MV-4-11 (cell line): ENCODE results near the gene FNDC8.
"Not testable (repeated sequence)": the region's sequence is repeated elsewhere in the genome, so short reads cannot be mapped to it uniquely, and the experiment has no call there.

Experiments used
- DNase-seq: peaks from one replicate; lab custom pipeline; 2025; lab: John Stamatoyannopoulos, UW

FNDC8 gene

GRCh38 chr17:35144840-35145239, 23.4 kb downstream of the FNDC8 start:
- DNase-seq: no peak

- DNase-seq: no peak
Observed at GRCh38 chr17:35146214-35146833, 24.9 kb downstream of the FNDC8 start.

- DNase-seq: no peak
Observed at GRCh38 chr17:35147375-35147905, 26.0 kb downstream of the FNDC8 start, which contains the start of gene UNC45B. Gene UNC45B (plus strand): TSS chr17:35147817. CDS start chr17:35148264, 447 bp downstream.

GRCh38 chr17:35148144-35148543, 26.7 kb downstream of the FNDC8 start:
- DNase-seq: no peak

GRCh38 chr17:35149941-35150340, 28.5 kb downstream of the FNDC8 start:
- DNase-seq: no peak

GRCh38 chr17:35151080-35151479, 29.7 kb downstream of the FNDC8 start:
- DNase-seq: not testable (repeated sequence)

- DNase-seq: no peak
Observed at GRCh38 chr17:35152421-35153140, 31.2 kb downstream of the FNDC8 start.

GRCh38 chr17:35154196-35155165, 33.1 kb downstream of the FNDC8 start:
- DNase-seq: no peak

- no peak for DNase-seq
Observed at GRCh38 chr17:35155246-35155645, 33.8 kb downstream of the FNDC8 start.

GRCh38 chr17:35159940-35160339, 38.5 kb downstream of the FNDC8 start:
- no peak for DNase-seq

GRCh38 chr17:35160354-35161201, 39.2 kb downstream of the FNDC8 start:
- peak; percentile 15 for DNase-seq

GRCh38 chr17:35161281-35161761, 39.9 kb downstream of the FNDC8 start:
- peak; percentile 48 for DNase-seq

GRCh38 chr17:35162755-35163154, 41.3 kb downstream of the FNDC8 start:
- DNase-seq: no peak

GRCh38 chr17:35163886-35164285, 42.5 kb downstream of the FNDC8 start:
- no peak for DNase-seq

GRCh38 chr17:35164716-35165115, 43.3 kb downstream of the FNDC8 start:
- no peak for DNase-seq

GRCh38 chr17:35166526-35166925, 45.1 kb downstream of the FNDC8 start:
- DNase-seq: no peak

- no peak for DNase-seq
Observed at GRCh38 chr17:35167046-35167445, 45.6 kb downstream of the FNDC8 start.

GRCh38 chr17:35167666-35168065, 46.3 kb downstream of the FNDC8 start:
- DNase-seq: no peak

- no peak for DNase-seq
Observed at GRCh38 chr17:35169835-35170363, 48.5 kb downstream of the FNDC8 start.

GRCh38 chr17:35170968-35171771, 49.8 kb downstream of the FNDC8 start:
- DNase-seq: peak; percentile 21
